GM19025 (cell line): ENCODE results near the gene RPL27A.
A peak's percentile ranks its signal among the peaks of the same experiment; 100 is the strongest.

Experiments
- ATAC-seq: cut with Tn5 transposase; IDR thresholded peaks from one replicate; pipeline ENCODE4 v1.9.1; 2021; ENCODE audit warnings: mild to moderate bottlenecking, low read depth, moderate library complexity; ENCODE audit not compliant: unreplicated experiment

Gene RPL27A

GRCh38 chr11:8719721-8720120, 37.1 kb downstream of the RPL27A start:
- ATAC-seq = no peak

GRCh38 chr11:8720352-8720751, 37.8 kb downstream of the RPL27A start:
- no peak for ATAC-seq

GRCh38 chr11:8720868-8721608, 38.4 kb downstream of the RPL27A start:
- ATAC-seq = no peak

GRCh38 chr11:8721609-8722500, 39.3 kb downstream of the RPL27A start:
- no peak for ATAC-seq

- no peak for ATAC-seq
Measured at GRCh38 chr11:8722809-8723208, 40.2 kb downstream of the RPL27A start.

- no peak for ATAC-seq
Measured at GRCh38 chr11:8723711-8724110, 41.1 kb downstream of the RPL27A start.

GRCh38 chr11:8724682-8725081, 42.1 kb downstream of the RPL27A start:
- no peak for ATAC-seq

- no peak for ATAC-seq
Measured at GRCh38 chr11:8726395-8726794, 43.8 kb downstream of the RPL27A start.

- no peak for ATAC-seq
Measured at GRCh38 chr11:8728563-8728962, 46.0 kb downstream of the RPL27A start.

GRCh38 chr11:8729067-8729466, 46.5 kb downstream of the RPL27A start:
- no peak for ATAC-seq

- ATAC-seq = no peak
Measured at GRCh38 chr11:8729837-8730696, 47.5 kb downstream of the RPL27A start.

- no peak for ATAC-seq
Measured at GRCh38 chr11:8730697-8731020, 48.1 kb downstream of the RPL27A start.

GRCh38 chr11:8731647-8732323, 49.2 kb downstream of the RPL27A start:
- ATAC-seq = no peak

GRCh38 chr11:8732324-8732670, 49.7 kb downstream of the RPL27A start:
- peak; percentile 85 for ATAC-seq

GRCh38 chr11:8732748-8733241, 50.2 kb downstream of the RPL27A start:
- ATAC-seq = peak; percentile 17

GRCh38 chr11:8733852-8734251, 51.3 kb downstream of the RPL27A start:
- ATAC-seq = no peak

GRCh38 chr11:8735094-8735493, 52.5 kb downstream of the RPL27A start:
- ATAC-seq = no peak

GRCh38 chr11:8739309-8739793, 56.8 kb downstream of the RPL27A start:
- no peak for ATAC-seq
